H1 (cell line): Measurements from ENCODE around the gene HOATZ.

Experiments used
- CTCF ChIP-seq, 3 experiments: IDR thresholded peaks; 1 replicate in 2 of 3; 2 replicates in 1 of 3; pipeline versions ENCODE4 v1.5.1 to v1.6.1; 2011; ENCODE audit warnings: low read length in 3 of 3, mild to moderate bottlenecking in 3 of 3, inconsistent platforms in 2 of 3, low read depth in 1 of 3, moderate library complexity in 1 of 3; ENCODE audit not compliant: insufficient read depth in 1 of 3; ENCODE audit errors: control extremely low read depth in 1 of 3
- POLR2AphosphoS5 ChIP-seq: IDR thresholded peaks from 2 replicates; pipeline ENCODE4 v1.6.1; 2011; ENCODE audit warnings: low read depth, low read length
- YY1 ChIP-seq: IDR thresholded peaks from 2 replicates; pipeline ENCODE4 v1.6.1; 2011; ENCODE audit warnings: low read depth, mild to moderate bottlenecking, low read length

- TF ChIP-seq POLR2AphosphoS5 (no peak), YY1 (no peak), CTCF (IDR thresholded peaks at IDR 0.05; ENCODE audit: control extremely low read depth in 1 of 3, insufficient read depth in 1 of 3, low read depth in 1 of 3, low read length in 3 of 3) (no peak)
Measured at GRCh38 chr11:111518668-111519067, 4.1 kb downstream of the HOATZ start.
